ENCODE results near the gene FBXL7. TPM values are rescaled to one million over a fixed set of nuclear protein-coding genes. Genes with fewer than 3 reads are reported as not detected.

Gene FBXL7
- polyA plus RNA-seq, 4 donors: 0.22 to 4.2 (median 2.7) TPM

DNA sequence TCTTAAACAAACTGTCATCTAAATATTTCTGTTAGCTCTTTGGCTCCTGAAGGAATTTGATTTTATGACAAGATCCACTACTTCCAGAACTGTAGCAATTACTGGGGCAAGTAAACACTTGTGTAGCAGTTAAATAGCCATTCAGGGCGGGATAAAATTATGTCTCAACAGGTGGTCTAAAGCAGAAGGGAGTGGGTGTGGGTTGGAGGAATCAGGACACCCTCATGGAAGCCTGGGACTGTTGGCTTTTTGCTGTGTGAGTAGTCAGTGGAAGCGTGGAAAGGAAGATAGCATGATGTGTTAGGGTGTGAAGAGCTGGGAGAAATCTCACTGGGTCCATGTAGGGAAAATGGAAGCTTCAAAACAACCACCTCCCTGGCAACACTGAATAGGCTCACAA is 127.1 kb downstream of the FBXL7 start:
- Histone ChIP-seq H3K27me3 (ENCODE audit: control insufficient read depth in 3 of 3, insufficient read depth in 3 of 3, low read length in 3 of 3) (no peaks in the 10 kb centered on the region), H3K4me3 (ENCODE audit: low read depth in 1 of 3, low read length in 3 of 3) (no peak overlapping the region), H3K9me3 (ENCODE audit: control insufficient read depth in 2 of 2, insufficient read depth in 1 of 2, low read depth in 1 of 2, low read length in 1 of 2) (no peaks in the 10 kb centered on the region), H3K4me1 (ENCODE audit: control insufficient read depth in 3 of 3, insufficient read depth in 2 of 3, low read depth in 1 of 3, low read length in 2 of 3) (no peaks in the 10 kb centered on the region), H3K27ac (ENCODE audit: low read depth in 1 of 3, low read length in 2 of 3) (no peak overlapping the region), H3K36me3 (ENCODE audit: control insufficient read depth in 3 of 3, insufficient read depth in 2 of 3, low read depth in 1 of 3, low read length in 3 of 3) (no peaks in the 10 kb centered on the region)
- DNase-seq (no peak), FAIRE-seq (no peak)
- WGBS, 3 donors: 62 to 67% (median 66%) methylated on average over 2 of the region's 2 CpGs

DNA sequence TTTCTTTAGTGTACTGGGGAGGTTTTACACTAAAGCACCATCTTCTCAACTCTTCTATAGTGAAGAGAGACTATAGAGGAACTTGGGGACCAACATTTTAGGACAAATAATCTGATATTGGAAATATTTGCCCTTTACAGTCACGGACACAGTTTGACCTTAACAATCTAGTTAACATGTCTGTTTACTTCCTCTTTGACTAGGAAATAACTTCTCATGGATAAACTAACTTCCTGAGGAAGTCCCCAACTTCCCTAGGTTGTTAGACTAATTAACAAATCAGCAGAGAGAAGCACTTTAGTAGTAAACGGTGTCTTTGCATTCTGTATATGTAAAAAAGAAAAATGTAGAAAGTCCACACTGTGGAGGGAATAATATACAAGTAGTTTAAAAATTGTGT is 127.7 kb downstream of the FBXL7 start:
- Histone ChIP-seq H3K4me1 (ENCODE audit: control insufficient read depth in 3 of 3, insufficient read depth in 2 of 3, low read depth in 1 of 3, low read length in 2 of 3) (no peaks in the 10 kb centered on the region), H3K4me3 (ENCODE audit: low read depth in 1 of 3, low read length in 3 of 3) (no peak overlapping the region), H3K36me3 (ENCODE audit: control insufficient read depth in 3 of 3, insufficient read depth in 2 of 3, low read depth in 1 of 3, low read length in 3 of 3) (no peaks in the 10 kb centered on the region), H3K27me3 (ENCODE audit: control insufficient read depth in 3 of 3, insufficient read depth in 3 of 3, low read length in 3 of 3) (no peaks in the 10 kb centered on the region), H3K9me3 (ENCODE audit: control insufficient read depth in 2 of 2, insufficient read depth in 1 of 2, low read depth in 1 of 2, low read length in 1 of 2) (no peaks in the 10 kb centered on the region), H3K27ac (ENCODE audit: low read depth in 1 of 3, low read length in 2 of 3) (no peak overlapping the region)
- WGBS, 3 donors: 55 to 69% (median 59%) methylated on average over 2 of the region's 2 CpGs
- FAIRE-seq (no peak), DNase-seq (no peak)

DNA sequence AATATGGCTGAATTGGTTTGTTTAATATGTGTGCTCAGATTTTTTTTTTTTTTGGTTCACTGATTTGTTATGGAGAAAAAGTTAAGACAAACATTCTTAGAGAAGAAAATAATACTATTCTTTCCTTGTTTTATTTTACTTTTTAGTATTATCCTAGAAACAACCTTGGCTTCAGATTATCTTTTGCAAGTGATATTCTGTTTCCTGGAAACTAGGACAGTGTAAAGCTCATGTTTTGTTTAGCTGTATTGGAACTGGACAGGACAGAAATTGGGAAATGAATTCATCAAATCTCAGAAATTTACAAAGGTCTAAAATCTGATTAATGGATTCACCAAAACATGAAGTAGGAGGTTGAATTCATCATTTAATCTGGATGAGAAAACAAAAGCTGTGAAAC is 130.5 kb downstream of the FBXL7 start:
- Histone ChIP-seq H3K36me3 (ENCODE audit: control insufficient read depth in 3 of 3, insufficient read depth in 2 of 3, low read depth in 1 of 3, low read length in 3 of 3) (no peaks in the 10 kb centered on the region), H3K4me3 (ENCODE audit: low read depth in 1 of 3, low read length in 3 of 3) (no peak overlapping the region), H3K27me3 (ENCODE audit: control insufficient read depth in 3 of 3, insufficient read depth in 3 of 3, low read length in 3 of 3) (no peaks in the 10 kb centered on the region), H3K27ac (ENCODE audit: low read depth in 1 of 3, low read length in 2 of 3) (no peak overlapping the region), H3K4me1 (ENCODE audit: control insufficient read depth in 3 of 3, insufficient read depth in 2 of 3, low read depth in 1 of 3, low read length in 2 of 3) (no peaks in the 10 kb centered on the region), H3K9me3 (ENCODE audit: control insufficient read depth in 2 of 2, insufficient read depth in 1 of 2, low read depth in 1 of 2, low read length in 1 of 2) (no peaks in the 10 kb centered on the region)
- FAIRE-seq (no peak), DNase-seq (no peak)

DNA sequence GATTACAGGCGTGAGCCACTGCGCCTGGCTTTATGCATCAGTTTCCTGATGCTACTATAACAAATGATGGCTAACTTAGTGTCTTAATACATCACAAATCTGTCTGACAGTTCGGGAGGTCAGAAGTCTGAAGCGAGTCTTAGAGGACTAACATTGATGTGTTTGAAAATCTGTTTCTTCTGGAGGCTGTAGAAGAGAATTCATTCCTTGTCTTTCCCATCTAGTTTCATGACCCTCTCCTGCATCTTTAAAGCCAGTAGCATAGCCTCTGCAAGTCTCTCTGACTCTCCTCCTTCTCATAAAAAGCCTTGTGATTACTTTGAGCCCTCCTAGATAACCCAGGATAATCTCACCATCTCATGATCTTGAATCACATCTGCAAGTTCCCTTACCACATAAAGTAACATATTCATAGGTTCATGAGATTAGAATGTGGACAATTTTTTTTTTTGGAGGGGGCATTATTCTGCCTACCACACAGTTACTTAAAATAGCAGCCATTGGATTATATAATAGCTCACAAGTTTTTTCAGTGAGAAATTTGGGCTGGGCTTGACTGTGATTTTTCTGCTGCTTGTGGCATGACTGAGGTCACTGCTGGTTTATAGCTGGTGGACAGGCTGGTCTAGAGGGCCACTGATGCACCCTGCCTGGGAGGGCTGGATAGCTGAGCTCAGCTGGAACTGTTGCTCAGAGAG is 134.8 kb downstream of the FBXL7 start:
- DNase-seq: no peak
- WGBS, 3 donors: 91 to 94% (median 93%) methylated on average over 4 of the region's 4 CpGs
- H3K4me3 ChIP-seq (ENCODE audit: low read depth in 1 of 3, low read length in 3 of 3): no peak overlapping the region
- no peaks in the 10 kb centered on the region for H3K4me1 ChIP-seq (ENCODE audit: control insufficient read depth in 3 of 3, insufficient read depth in 2 of 3, low read depth in 1 of 3, low read length in 2 of 3)
- H3K27ac ChIP-seq (ENCODE audit: low read depth in 1 of 3, low read length in 2 of 3): no peak overlapping the region
- H3K27me3 ChIP-seq (ENCODE audit: control insufficient read depth in 3 of 3, insufficient read depth in 3 of 3, low read length in 3 of 3): no peaks in the 10 kb centered on the region
- H3K36me3 ChIP-seq (ENCODE audit: control insufficient read depth in 3 of 3, insufficient read depth in 2 of 3, low read depth in 1 of 3, low read length in 3 of 3): no peaks in the 10 kb centered on the region
- no peaks in the 10 kb centered on the region for H3K9me3 ChIP-seq (ENCODE audit: control insufficient read depth in 2 of 2, insufficient read depth in 1 of 2, low read depth in 1 of 2, low read length in 1 of 2)
- no peak for FAIRE-seq

DNA sequence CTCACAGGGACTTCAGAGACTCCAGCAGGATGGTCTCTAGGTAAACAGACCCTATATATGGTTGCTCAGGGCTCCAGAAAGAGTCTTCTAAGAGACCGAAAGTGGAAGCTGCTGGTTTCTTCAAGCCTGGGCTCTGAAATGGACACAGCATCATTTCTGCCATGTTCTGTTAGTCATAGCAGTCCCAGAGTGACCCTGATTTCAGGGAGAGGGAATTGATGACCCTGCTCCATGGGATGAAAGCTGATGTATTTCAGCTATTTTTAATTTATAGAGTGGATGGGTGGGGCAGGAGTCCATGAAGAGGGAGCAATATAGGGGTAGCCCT is 135.3 kb downstream of the FBXL7 start:
- WGBS, 3 donors: 86 to 92% (median 89%) methylated on average over 1 of the region's 1 CpG

DNA sequence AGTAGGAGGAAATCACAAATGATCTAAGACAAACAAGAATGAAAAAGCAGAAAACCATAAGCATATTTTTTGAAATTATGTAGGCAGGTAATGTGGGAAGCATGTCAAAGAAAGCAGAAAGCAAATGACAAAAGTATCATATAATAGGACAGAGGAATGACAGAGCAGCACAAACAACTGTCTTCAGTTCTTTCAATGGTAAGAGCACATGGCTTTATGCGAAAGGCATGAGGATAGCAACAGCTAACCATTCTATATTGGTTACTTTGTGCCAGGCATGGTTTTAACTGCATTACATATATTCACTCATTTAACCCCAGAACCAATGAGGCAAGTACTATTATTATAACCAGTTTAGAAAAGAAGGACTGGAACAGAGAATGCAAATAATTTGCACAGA is 137.4 kb downstream of the FBXL7 start:
- H3K9me3 ChIP-seq (ENCODE audit: control insufficient read depth in 2 of 2, insufficient read depth in 1 of 2, low read depth in 1 of 2, low read length in 1 of 2): no peaks in the 10 kb centered on the region
- WGBS, 3 donors: 84 to 97% (median 85%) methylated on average over 1 of the region's 1 CpG
- no peaks in the 10 kb centered on the region for H3K36me3 ChIP-seq (ENCODE audit: control insufficient read depth in 3 of 3, insufficient read depth in 2 of 3, low read depth in 1 of 3, low read length in 3 of 3)
- H3K27me3 ChIP-seq (ENCODE audit: control insufficient read depth in 3 of 3, insufficient read depth in 3 of 3, low read length in 3 of 3): no peaks in the 10 kb centered on the region
- FAIRE-seq (no peak), DNase-seq (no peak)
- H3K4me3 ChIP-seq (ENCODE audit: low read depth in 1 of 3, low read length in 3 of 3): no peak overlapping the region
- no peak overlapping the region for H3K27ac ChIP-seq (ENCODE audit: low read depth in 1 of 3, low read length in 2 of 3)
- no peaks in the 10 kb centered on the region for H3K4me1 ChIP-seq (ENCODE audit: control insufficient read depth in 3 of 3, insufficient read depth in 2 of 3, low read depth in 1 of 3, low read length in 2 of 3)

More for the DNA sequence above, 135.3 kb downstream of the FBXL7 start:
- Histone ChIP-seq H3K36me3 (ENCODE audit: control insufficient read depth in 3 of 3, insufficient read depth in 2 of 3, low read depth in 1 of 3, low read length in 3 of 3) (no peaks in the 10 kb centered on the region), H3K27ac (ENCODE audit: low read depth in 1 of 3, low read length in 2 of 3) (no peak overlapping the region), H3K27me3 (ENCODE audit: control insufficient read depth in 3 of 3, insufficient read depth in 3 of 3, low read length in 3 of 3) (no peaks in the 10 kb centered on the region), H3K4me1 (ENCODE audit: control insufficient read depth in 3 of 3, insufficient read depth in 2 of 3, low read depth in 1 of 3, low read length in 2 of 3) (no peaks in the 10 kb centered on the region), H3K9me3 (ENCODE audit: control insufficient read depth in 2 of 2, insufficient read depth in 1 of 2, low read depth in 1 of 2, low read length in 1 of 2) (no peaks in the 10 kb centered on the region), H3K4me3 (ENCODE audit: low read depth in 1 of 3, low read length in 3 of 3) (no peak overlapping the region)
- no peak for FAIRE-seq
- no peak for DNase-seq

DNA sequence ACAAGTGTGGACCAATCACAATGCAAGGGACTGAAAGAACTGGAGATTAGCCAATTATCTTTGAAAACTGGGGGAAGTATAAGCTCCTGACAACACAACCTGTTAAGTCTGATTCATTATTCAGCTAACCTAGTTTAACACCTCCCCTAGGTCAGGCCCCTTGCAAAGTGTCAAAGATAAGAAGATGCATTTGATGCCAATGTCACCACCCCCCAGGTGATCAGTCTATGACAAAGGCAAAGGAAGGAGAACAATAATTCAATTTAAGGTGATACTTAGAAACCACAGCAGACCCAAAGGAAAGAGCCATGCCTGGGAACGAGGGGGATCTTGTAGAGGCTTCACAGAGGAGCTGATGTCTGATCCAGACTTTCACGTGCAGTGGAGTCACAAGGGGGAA is 137.9 kb downstream of the FBXL7 start:
- DNase-seq (no peak), FAIRE-seq (no peak)
- Histone ChIP-seq H3K9me3 (ENCODE audit: control insufficient read depth in 2 of 2, insufficient read depth in 1 of 2, low read depth in 1 of 2, low read length in 1 of 2) (no peaks in the 10 kb centered on the region), H3K4me3 (ENCODE audit: low read depth in 1 of 3, low read length in 3 of 3) (no peak overlapping the region), H3K4me1 (ENCODE audit: control insufficient read depth in 3 of 3, insufficient read depth in 2 of 3, low read depth in 1 of 3, low read length in 2 of 3) (no peaks in the 10 kb centered on the region), H3K27me3 (ENCODE audit: control insufficient read depth in 3 of 3, insufficient read depth in 3 of 3, low read length in 3 of 3) (no peaks in the 10 kb centered on the region), H3K36me3 (ENCODE audit: control insufficient read depth in 3 of 3, insufficient read depth in 2 of 3, low read depth in 1 of 3, low read length in 3 of 3) (no peaks in the 10 kb centered on the region), H3K27ac (ENCODE audit: low read depth in 1 of 3, low read length in 2 of 3) (no peak overlapping the region)
- 29 to 58% (median 49%) methylated on average over 2 of the region's 2 CpGs for WGBS, 3 donors

DNA sequence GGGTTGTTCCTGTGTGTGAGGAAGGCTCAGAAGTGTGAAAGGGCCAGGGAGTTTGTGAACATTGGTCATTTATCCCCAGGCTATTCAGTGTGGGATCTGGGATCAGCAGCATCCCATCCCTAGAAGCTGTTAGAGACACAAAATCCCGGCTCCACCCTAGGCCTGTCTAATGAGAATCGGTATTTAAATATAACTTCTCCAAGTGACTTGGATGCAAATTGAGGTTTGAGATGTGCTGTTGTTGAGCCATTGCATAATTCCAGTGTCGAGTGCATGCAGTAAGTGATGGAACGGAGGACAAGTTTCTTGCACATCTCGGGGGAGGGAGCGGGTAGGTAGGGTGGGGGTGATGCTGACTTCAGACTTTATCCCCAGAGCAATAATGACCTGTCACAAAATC is 138.3 kb downstream of the FBXL7 start:
- Histone ChIP-seq H3K9me3 (ENCODE audit: control insufficient read depth in 2 of 2, insufficient read depth in 1 of 2, low read depth in 1 of 2, low read length in 1 of 2) (no peaks in the 10 kb centered on the region), H3K4me3 (ENCODE audit: low read depth in 1 of 3, low read length in 3 of 3) (no peak overlapping the region), H3K4me1 (ENCODE audit: control insufficient read depth in 3 of 3, insufficient read depth in 2 of 3, low read depth in 1 of 3, low read length in 2 of 3) (no peaks in the 10 kb centered on the region), H3K36me3 (ENCODE audit: control insufficient read depth in 3 of 3, insufficient read depth in 2 of 3, low read depth in 1 of 3, low read length in 3 of 3) (no peaks in the 10 kb centered on the region), H3K27me3 (ENCODE audit: control insufficient read depth in 3 of 3, insufficient read depth in 3 of 3, low read length in 3 of 3) (no peaks in the 10 kb centered on the region), H3K27ac (ENCODE audit: low read depth in 1 of 3, low read length in 2 of 3) (no peak overlapping the region)
- DNase-seq (no peak), FAIRE-seq (no peak)
- 85 to 92% (median 90%) methylated on average over 6 of the region's 6 CpGs for WGBS, 3 donors

DNA sequence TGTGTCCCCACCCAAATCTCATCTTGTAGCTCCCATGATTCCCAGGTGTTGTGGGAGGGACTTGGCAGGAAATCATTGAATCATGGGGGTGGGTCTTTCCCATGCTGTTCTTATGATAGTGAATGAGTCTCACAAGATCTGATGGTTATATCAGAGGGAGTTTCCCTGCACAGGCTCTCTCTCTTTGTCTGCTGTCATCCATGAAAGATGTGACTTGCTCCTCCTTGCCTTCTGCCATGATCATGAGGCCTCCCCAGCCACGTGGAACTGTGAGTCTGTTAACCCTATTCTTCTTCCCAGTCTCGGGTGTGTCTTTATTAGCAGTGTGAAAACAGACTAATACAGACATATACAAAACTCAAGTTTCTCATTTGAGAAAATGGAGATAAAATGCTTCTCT is 139.3 kb downstream of the FBXL7 start:
- 35 to 45% (median 40%) methylated on average over 2 of the region's 2 CpGs for WGBS, 3 donors
- Histone ChIP-seq H3K4me3 (ENCODE audit: low read depth in 1 of 3, low read length in 3 of 3) (no peak overlapping the region), H3K27ac (ENCODE audit: low read depth in 1 of 3, low read length in 2 of 3) (no peak overlapping the region), H3K27me3 (ENCODE audit: control insufficient read depth in 3 of 3, insufficient read depth in 3 of 3, low read length in 3 of 3) (no peaks in the 10 kb centered on the region), H3K4me1 (ENCODE audit: control insufficient read depth in 3 of 3, insufficient read depth in 2 of 3, low read depth in 1 of 3, low read length in 2 of 3) (no peaks in the 10 kb centered on the region), H3K9me3 (ENCODE audit: control insufficient read depth in 2 of 2, insufficient read depth in 1 of 2, low read depth in 1 of 2, low read length in 1 of 2) (no peaks in the 10 kb centered on the region), H3K36me3 (ENCODE audit: control insufficient read depth in 3 of 3, insufficient read depth in 2 of 3, low read depth in 1 of 3, low read length in 3 of 3) (no peaks in the 10 kb centered on the region)
- no peak for FAIRE-seq
- no peak for DNase-seq
